Measurements from ENCODE around the gene F7. TPM values are rescaled to one million over a fixed set of nuclear protein-coding genes. Genes with fewer than 3 reads are reported as not detected.

Gene F7
- total and polyA plus RNA-seq, 2 donors (not counting 3 experiments of a cell fraction or from before 2014, with no cell fraction given): not detected

DNA sequence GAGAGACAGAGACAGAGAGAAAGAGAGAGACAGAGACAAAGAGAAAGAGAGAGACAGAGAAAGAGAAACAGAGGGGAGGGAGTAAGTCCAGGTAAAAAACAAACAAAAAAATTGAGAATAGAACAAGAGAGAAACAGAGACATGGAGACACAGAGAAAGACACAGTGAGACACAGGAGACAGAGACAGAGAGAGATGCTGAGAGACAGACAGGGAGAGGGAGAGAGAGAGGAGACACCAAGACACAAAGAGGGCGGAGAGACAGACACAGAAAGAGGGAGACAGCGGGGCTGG lies 47.0 kb downstream of the F7 start:
- no peaks in the 10 kb centered on the region for H3K36me3 ChIP-seq (ENCODE audit: control insufficient read depth in 2 of 2, extremely low read depth in 1 of 2, insufficient read depth in 2 of 2, low read length in 2 of 2)
- no peaks in the 10 kb centered on the region for H3K9me1 ChIP-seq (replicated peaks; ENCODE audit: control insufficient read depth, extremely low read depth, insufficient read depth, low read length)
- H3K4me3 ChIP-seq (replicated peaks in 1 of 3; ENCODE audit: insufficient read depth in 1 of 3, low read depth in 1 of 3, low read length in 3 of 3): no peak overlapping the region
- dilution Hi-C loops (cut with MboI; ENCODE audit: extremely low pct_ligation_motif_present, low sequenced_read_pairs) (no loop called here), intact Hi-C loops (cut with micrococcal nuclease) (no loop called here)
- peaks cover 2 to 9% of the 10 kb centered on the region in 2 experiments for H3K27me3 ChIP-seq (ENCODE audit: control insufficient read depth in 2 of 2, insufficient read depth in 2 of 2, low read length in 2 of 2)
- DNase-seq (ENCODE audit: low read depth, low spot score): no peak
- H3K9ac ChIP-seq (replicated peaks; ENCODE audit: extremely low read depth, insufficient read depth, low read length): no peak overlapping the region
- H3K79me2 ChIP-seq (ENCODE audit: control insufficient read depth, insufficient read depth, low read length): no peaks in the 10 kb centered on the region
- ChIA-PET POLR2A (no interaction called here), CTCF (no interaction called here)
- H3K27ac ChIP-seq (ENCODE audit: insufficient read depth, low read depth, low read length): no peak overlapping the region
- no peak overlapping the region for H3K4me2 ChIP-seq (ENCODE audit: insufficient read depth, low read length)
- no TSS peak for BruUV-seq (replicated peaks)
- peaks cover 6% of the 10 kb centered on the region for H3K4me1 ChIP-seq (ENCODE audit: control insufficient read depth, extremely low read depth, insufficient read depth, low read length)
- H4K20me1 ChIP-seq (replicated peaks; ENCODE audit: control insufficient read depth, extremely low read depth, insufficient read depth, low read length): no peaks in the 10 kb centered on the region
- no peaks in the 10 kb centered on the region for H3K9me3 ChIP-seq (replicated peaks; ENCODE audit: control insufficient read depth, insufficient read depth, low read length)
- TF ChIP-seq MYC (IDR thresholded peaks at IDR 0.05; ENCODE audit: low read depth, low read length): no peak
- no peak for TF ChIP-seq EZH2 (IDR thresholded peaks at IDR 0.05; ENCODE audit: borderline replicate concordance, low read depth, low read length, severe bottlenecking)
- TF ChIP-seq GATA2 (IDR thresholded peaks at IDR 0.05; ENCODE audit: insufficient read depth, insufficient read length, low read depth, low read length): no peak
- no peak for TF ChIP-seq JUN (IDR thresholded peaks at IDR 0.05; ENCODE audit: borderline replicate concordance, insufficient read depth, insufficient read length, low read depth)
- TF ChIP-seq FOS (IDR thresholded peaks at IDR 0.05; ENCODE audit: borderline replicate concordance, insufficient read depth, low read length): no peak
- TF ChIP-seq POLR2AphosphoS5 (IDR thresholded peaks at IDR 0.05; ENCODE audit: insufficient read depth, low read depth, low read length): no peak
- no peak for TF ChIP-seq MAX (IDR thresholded peaks at IDR 0.05; ENCODE audit: insufficient read depth, insufficient read length)
- TF ChIP-seq POLR2A (IDR thresholded peaks at IDR 0.05; ENCODE audit: low read depth, low read length): no peak
- no peak for TF ChIP-seq CTCF (IDR thresholded peaks at IDR 0.05; ENCODE audit: extremely low read depth in 1 of 2, insufficient read depth in 1 of 2, low read depth in 1 of 2, low read length in 2 of 2)
- no peak for FAIRE-seq
- peak overlapping the region; percentile 72 for H2AFZ ChIP-seq (ENCODE audit: low read depth, low read length)
